HK-2 (cell line): Measurements from ENCODE around the gene TPM4.
"Not testable (repeated sequence)": the region's sequence is repeated elsewhere in the genome, so short reads cannot be mapped to it uniquely, and the experiment has no call there.

ENCODE experiments used
- DNase-seq: peaks from one replicate; pipeline ENCODE4 v3.0.0-alpha.2; 2018; ENCODE audit not compliant: unreplicated experiment

Gene TPM4

GRCh38 chr19:16076154-16076957 is at the start of gene TPM4:
TPM4 (plus strand) TSS chr19:16076495; CDS start chr19:16076566, 71 bp downstream.
- peak; percentile 85 for DNase-seq

GRCh38 chr19:16026756-16027155 is 49.5 kb upstream of the TPM4 start:
- no peak for DNase-seq

GRCh38 chr19:16027528-16027927 is 48.8 kb upstream of the TPM4 start:
- no peak for DNase-seq

- DNase-seq: not testable (repeated sequence)
These were observed 46.1 kb upstream of the TPM4 start for GRCh38 chr19:16030155-16030554.

GRCh38 chr19:16030964-16031871 is 45.1 kb upstream of the TPM4 start:
- DNase-seq: no peak

- no peak for DNase-seq
These were observed 44.5 kb upstream of the TPM4 start for GRCh38 chr19:16031872-16032200.

- DNase-seq: no peak
These were observed 43.7 kb upstream of the TPM4 start for GRCh38 chr19:16032509-16033135.

GRCh38 chr19:16033136-16033530 is 43.2 kb upstream of the TPM4 start:
- DNase-seq: no peak

- DNase-seq: no peak
These were observed 42.6 kb upstream of the TPM4 start for GRCh38 chr19:16033721-16034120.

- DNase-seq: no peak
These were observed 42.1 kb upstream of the TPM4 start for GRCh38 chr19:16034180-16034579.

- DNase-seq: no peak
These were observed 41.2 kb upstream of the TPM4 start for GRCh38 chr19:16034958-16035560.

GRCh38 chr19:16035601-16036297 is 40.5 kb upstream of the TPM4 start:
- DNase-seq: no peak

- DNase-seq: no peak
These were observed 39.8 kb upstream of the TPM4 start for GRCh38 chr19:16036397-16036925.

GRCh38 chr19:16036941-16037340 is 39.4 kb upstream of the TPM4 start:
- no peak for DNase-seq

- no peak for DNase-seq
These were observed 38.7 kb upstream of the TPM4 start for GRCh38 chr19:16037424-16038195.

- no peak for DNase-seq
These were observed 38.0 kb upstream of the TPM4 start for GRCh38 chr19:16038196-16038695.

- DNase-seq: no peak
These were observed 37.2 kb upstream of the TPM4 start for GRCh38 chr19:16039081-16039480.

GRCh38 chr19:16039545-16039944 is 36.8 kb upstream of the TPM4 start:
- no peak for DNase-seq

- DNase-seq: no peak
These were observed 35.7 kb upstream of the TPM4 start for GRCh38 chr19:16040642-16041041.

- DNase-seq: peak; percentile 88
These were observed 34.9 kb upstream of the TPM4 start for GRCh38 chr19:16041299-16041990.
